DLD1 (cell line): ENCODE results near the gene AFAP1.

ENCODE experiments used
- in situ Hi-C: cut with HindIII; loops from 2 replicates; pipeline ENCODE4 v1.10.0; 2017; ENCODE audit warnings: low sequenced_read_pairs

AFAP1 gene

DNA sequence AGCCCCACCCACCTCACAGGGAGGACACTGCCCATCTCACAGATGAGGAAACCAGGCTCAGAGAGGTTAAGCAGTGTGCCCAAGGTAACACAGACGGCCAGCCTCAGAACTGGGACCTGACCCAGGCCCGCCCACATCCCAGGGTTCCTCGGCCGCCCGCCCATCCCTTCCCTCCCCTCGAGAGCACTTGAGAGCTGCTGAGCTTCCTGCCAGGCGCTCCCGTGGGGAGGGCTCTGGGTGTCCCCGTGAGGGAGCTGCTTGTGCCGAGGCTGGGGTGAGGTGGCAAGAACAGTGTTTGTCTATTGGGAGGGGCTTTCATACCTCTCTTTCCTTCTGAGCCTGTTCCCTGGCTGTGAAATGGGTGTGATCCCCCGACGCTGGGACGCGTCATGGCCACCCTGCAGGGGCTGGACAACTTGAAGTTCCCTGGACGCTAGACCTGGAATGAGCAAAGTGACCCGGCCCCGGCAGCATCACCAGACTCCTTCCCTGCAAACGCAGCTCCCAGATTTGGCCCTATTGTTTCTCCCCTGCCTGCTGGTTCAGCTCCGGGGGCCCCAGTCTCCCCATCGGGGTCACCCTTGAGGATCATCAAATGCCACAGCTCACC is 204.9 kb downstream of the AFAP1 start:
- in situ Hi-C loops, result no loop called here

DNA sequence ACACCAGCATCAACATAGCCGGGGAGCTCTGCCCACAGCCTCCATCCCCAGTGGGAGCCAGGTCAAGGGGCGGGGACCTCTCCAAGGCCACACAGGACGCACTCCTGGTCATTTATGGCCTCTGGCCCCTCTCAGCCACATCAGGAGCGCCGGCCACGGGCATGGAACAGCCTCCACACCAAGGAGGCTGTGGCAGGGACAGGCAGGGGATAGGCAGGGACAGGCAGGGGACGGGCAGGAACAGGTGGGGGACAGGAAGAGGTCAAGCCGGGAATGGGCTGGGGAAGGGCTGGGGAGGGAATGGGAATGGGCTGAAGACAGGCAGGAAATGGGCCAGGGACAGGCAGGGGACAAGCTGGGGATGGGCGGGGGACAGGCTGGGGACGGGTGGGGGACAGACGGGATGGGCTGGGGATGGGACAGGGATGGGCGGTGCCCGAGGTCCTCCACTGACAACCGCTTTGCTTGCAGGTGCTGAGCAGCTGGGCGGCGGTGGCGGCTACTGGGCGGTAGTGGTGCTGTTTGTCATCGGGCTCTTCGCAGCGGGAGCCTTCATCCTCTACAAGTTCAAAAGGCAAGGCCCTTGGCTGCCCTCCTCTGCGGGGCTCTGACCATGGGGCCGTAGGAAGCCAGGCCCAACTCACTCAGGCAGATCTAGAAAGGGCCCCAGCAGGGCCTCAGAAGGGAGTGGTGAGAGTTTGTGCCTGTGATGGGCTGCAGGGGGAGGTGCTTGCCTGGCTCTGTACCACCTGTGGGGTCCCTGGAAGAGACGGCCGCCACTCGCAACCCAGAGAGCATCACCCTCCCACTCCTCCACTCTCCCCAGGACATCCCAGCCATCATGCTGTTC is 205.6 kb downstream of the AFAP1 start:
- in situ Hi-C loops, result no loop called here

DNA sequence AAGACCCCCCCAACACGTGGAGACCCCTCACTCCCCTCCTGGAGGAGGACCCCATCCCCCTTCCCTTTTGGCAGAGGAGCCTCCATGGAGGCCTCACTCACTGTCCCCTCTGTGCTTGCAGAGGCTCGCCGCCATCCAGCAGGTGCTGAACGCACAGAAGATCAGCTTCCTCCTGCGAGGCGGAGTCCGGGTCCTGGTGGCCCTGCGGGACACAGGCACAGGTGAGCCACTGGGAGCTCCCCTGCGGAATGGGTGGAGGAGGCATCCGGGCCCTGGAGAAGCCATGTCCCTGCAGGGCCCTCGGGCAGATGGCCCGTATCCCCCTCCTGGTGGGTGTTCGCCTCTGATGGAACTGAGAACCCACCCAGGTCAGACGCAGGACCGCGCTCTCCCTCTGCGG is 206.5 kb downstream of the AFAP1 start:
- in situ Hi-C loops, result no loop called here

DNA sequence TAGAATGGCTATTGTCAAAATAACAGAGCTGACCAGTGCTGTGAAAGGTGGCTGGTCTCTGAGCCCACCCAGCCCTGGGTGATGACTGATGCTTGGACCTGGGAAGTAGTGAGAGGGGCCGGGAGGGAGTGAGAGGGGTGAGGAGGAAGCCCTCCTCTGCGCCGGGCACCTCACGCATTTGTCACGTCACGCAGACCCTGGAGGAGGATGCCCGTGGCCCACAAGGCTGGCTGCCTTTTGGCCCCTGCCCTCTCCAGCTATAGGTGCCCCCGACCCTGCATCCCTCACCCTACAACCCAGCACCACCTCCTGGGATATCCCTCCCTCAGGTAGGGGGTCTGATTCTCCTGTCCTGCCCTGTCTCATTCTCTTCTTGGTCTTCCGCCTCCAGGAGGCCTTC is 207.4 kb downstream of the AFAP1 start:
- in situ Hi-C loops, result no loop called here

DNA sequence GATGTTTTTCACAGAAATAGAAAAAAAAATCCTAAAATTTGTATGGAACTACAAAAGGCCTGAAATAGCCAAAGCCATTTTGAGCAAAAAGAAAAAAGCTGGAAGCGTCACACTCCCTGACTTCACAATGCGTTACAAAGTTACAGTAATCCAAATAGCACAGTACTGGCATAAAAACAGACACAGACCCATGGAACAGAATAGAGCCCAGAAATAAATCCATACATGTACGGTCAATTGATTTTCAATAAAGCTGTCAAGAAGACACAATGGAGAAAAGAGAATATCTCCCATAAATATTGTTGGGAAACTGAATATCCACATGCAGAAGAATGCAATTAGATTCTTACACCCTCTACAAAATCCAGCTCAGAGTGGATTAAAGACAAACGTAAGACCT is 208.2 kb downstream of the AFAP1 start:
- in situ Hi-C loops, result no loop called here

DNA sequence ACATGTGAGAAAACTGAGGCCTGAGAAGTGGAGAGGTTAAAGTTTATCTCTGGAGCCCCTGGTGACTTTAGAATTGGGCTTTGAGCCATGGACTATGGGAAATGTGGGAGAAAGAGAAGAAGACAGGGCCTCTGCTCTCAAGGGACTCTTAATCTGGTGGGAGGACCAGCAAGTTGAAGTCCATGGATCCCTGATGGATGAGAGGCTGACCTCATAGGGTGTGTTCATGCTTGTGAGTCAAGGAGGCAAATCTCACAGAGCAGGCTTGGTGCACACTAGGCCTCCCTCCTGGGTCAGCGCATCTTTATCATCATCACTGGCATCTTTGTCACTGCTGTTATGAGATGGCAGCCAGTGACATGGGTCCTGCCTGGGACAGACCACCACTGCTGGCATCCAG is 211.9 kb downstream of the AFAP1 start:
- in situ Hi-C loops, result no loop called here

DNA sequence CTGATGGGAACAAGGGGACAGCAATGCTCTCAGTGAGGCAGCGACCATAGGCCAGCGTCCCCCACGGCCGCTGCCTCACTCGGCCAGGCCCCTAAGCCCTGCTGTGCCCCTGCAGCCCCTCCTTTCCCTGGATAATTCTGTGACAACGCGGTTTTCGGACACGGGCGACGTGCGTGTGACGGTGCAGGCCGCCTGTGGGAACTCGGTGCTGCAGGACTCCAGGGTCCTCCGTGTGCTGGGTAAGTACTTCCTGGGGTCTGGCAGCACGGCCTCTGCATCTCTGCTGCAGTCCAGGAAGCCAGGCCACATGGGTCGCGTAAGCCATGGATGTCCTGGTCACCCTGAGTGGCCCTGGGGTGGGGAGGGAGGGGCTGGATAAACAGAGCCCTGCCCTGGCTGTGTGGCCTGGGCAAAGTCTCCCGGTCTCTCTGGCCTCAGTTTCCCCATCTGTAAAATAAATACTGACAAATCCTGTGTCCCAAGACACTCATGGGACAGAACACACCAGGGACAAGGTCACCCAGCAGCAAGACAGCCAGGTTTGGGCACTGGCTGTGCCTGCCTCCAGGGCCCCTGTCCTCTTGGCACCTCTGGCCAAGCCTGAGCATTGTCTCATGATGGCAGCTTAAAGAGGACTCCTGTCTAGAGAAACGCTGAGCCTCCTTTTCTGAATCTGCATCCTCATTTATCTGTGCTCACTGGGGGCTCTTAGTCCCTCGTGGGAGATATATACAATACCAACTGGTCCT is 212.8 kb downstream of the AFAP1 start:
- in situ Hi-C loops, result no loop called here

DNA sequence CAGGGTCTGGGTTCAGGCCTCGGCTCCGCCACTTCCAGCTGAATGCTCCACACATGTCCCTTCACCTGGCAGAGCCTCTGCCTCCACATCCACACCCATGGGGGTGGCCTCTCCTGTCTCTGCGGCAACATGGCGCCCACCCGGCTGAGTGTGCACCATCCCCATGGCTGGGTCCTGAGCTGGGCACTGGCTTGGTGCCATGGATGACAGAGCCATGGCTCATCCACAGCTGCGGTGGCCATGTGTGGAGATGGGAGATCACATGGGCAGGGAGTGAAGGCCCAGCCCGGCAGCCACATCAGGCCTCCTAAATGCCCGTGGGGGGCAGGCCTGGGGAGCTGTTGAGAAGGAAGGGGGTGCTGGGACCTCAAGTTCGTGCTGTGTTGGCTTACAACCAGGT is 213.7 kb downstream of the AFAP1 start:
- in situ Hi-C loops, result no loop called here

DNA sequence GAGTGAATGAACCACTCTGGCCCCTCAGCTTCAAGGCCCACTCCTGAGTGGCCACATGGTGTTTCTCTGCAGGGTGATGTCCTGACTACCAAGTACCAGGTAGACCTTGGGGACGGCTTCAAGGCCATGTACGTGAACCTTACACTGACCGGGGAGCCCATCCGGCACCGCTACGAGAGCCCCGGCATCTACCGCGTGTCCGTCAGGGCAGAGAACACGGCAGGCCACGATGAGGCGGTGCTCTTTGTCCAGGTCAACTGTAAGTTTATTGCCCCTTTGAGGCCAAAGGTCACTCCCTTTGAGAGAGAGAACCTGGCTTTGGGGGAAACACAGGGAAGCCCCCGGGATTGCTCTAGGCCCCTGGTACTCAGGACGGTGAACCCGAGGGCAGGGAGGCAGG is 216.0 kb downstream of the AFAP1 start:
- in situ Hi-C loops, result no loop called here

DNA sequence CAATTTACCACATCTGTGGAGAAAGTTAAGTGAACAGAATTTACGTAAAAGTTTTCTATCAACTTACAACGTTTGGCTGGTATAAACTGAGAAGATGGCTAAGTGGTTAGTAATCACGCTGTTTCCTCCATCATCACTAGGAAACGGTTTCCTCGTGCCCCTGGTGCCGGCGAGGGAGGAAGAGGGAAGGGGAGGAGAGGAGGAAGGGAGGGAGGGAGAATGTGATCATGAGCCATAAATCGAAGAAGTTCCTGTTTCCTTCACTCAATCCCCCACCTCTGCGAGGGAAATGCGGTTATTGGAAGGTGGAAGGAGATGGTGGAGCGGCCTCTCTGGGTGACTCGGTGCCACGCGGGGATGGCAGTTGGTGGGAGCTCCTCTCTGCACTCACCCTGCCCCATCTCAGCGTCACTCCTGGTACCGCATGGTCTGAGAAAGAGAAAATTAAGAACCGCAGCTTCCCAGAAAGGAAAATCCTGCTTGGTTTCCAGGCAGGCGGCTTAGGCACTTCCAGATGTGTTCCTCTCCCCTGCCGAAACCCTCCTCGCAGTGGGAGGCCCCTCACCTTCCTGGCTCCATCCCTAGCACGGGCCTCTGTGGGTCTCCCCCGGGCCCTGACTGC is 216.8 kb downstream of the AFAP1 start:
- in situ Hi-C loops, result no loop called here

DNA sequence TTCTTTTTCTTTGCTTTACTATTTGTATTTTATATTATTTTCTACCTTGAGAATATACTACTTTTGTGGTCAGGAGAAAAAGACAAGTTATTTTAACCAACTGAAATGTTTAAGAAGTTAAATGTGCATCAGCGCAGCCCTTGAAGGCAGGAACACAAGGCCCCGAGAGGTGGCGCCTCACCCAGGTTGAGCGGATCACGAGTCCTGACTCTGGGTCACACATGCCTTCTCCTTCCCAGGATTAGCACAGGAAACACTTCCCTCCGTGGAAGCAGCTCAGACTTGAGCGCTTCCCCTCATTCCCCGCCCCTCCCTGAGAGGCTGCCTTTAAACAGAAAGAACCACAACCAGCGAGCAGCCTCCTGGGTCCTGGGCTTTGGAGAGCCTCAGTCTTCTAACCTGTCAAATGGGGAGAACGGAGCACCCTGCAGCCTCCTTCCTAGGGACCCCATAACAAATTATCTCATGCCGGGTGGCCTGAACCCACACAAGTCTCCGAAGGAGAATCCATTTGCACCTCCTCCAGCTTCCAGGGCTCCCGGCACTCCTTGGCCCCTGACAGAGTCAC is 217.6 kb downstream of the AFAP1 start:
- in situ Hi-C loops, result no loop called here

DNA sequence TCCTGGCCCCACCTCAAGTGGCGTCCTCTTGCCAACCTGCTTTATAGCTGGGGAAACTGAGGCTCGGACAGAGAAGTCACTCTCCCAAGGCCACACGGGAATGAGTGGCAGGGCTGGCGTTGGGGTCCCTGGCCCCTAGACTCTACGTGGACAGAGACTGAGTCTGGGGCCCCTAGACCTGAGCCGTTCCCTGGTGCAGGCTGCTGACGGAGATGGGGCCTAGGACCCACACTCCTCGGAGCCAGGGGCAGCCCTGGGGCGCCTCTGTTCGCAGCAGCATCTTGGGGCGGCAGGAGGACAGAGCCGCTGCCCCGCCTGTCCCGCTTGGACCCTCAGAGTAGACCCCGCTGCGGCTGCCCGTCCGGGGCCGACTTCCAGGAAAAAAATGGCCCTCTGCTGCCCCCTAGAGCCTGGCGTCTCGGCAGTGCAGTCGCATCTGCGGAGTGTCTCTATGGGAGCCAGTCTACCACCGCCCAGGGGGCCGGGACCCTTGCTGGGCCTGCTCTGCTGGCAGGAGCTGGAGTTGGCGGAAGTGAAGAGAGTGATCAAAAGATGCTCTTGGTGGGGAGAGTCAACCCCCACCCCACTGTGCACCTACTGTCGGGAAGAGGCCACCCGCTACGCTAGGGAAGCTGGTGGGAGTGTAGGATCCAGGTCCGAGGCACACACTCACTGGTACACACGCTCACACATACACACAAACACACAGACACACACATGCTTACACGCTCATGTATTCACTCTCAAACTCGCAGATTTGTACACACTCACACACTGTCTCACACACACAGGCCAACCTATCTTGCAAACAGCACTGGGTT is 220.1 kb downstream of the AFAP1 start:
- in situ Hi-C loops, result no loop called here

DNA sequence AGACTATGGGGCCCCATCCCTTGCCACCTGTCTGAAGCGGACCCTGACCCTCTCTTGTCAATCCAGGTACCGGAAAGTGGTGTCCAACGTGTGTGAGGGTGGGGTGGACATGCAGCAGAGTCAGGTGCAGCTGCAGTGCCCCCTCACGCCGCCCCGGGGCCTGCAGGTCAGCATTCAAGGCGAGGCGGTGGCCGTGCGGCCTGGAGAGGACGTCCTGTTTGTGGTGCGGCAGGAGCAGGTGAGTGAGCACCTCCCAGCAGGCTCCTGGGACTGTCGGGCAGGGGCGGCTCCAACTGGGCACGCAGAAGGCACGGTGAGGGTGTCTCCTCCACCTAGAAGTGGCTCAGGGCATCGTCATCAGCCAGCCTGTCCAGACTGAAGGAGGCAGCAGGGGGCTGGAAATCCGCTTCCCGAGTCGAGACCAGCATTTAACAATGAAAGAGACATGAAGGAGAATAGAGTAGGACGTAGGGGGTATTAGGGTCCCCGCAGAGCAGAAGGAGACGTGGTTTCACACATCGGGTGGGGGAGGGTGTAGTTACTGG is 221.6 kb downstream of the AFAP1 start:
- in situ Hi-C loops, result no loop called here

DNA sequence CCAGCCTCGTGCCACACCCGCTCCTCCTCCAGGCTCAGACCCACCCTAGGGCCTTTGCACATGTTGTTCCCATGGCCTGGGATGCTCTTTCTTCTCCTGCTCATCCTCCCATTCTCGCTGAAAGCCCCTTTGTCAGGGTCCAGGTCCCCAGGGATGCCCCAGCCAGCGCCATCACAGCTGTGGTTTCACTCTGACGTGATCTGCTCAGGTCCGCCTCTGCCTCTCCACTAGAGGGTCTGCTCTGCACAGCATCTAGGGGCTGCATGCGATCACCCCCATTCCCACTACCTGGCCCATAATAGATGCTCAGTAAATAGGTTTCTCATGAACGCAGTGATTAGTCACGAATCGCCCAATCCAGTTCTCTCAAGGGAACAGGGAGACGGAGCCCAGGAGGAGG is 222.5 kb downstream of the AFAP1 start:
- in situ Hi-C loops, result no loop called here

DNA sequence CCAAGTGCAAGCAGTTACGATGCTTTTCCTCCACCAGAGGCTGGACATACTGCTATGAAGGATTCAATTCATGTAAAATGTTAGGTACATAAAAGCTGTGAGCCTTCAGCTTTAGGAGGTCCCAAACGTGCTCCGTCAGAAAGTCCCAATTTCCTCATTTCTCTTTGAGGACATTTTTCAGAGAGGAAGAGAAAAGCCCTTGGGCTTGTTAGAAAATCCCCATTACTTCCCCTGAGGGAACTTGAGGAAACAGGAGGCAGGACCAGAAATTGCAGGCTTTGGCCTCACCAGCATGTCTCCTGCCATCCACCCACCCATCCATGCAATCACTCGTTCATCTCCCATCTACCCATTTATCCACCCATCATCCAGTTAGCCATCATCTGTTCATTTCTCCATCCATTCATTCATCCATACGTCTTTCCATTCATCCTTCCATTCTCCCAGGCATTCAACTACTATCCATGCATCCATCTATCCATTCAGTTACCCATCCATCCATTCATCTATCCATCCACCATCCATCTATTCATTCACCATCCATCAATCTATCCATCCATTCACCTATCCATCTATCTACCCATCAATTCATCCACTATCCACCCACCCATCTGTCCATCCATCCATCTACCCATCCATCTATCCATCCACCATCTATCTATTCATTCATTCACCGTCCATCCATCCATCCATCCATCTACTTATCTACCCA is 223.5 kb downstream of the AFAP1 start:
- in situ Hi-C loops, result no loop called here

DNA sequence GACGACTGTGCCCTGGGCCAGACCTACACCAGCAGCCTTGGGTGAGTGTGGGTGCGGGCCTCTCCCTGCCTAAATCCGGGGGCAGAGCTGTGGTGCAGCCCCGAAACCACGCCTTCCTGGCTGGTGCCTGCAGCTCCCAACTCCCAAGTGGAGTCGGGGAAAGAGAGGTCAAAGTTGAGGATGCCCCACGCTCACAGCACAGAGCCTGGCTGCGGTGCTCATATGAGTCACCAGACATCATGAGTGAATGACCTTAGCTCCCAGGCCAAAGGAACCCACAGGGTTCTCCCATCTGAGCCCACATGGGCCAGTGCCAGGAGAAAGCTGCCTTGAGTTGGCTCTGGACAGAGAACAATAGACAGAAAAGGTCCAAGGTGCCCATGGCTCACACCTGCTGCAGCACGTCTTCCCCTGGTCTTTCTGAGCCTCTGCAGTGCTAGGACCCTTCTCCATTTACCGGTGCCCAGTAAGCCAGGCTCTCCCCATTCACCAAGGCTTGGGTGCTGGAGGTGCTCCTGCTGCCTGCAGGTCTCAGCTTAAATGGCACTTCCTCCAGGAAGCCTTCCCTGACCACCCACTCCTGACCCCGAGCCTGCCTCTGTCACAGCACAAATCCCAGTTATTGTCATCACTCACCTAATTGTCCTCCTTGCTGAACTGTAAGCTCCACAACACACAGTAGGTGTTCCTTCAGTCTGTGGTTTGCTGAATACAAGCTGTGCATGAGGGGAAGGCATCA is 224.2 kb downstream of the AFAP1 start:
- in situ Hi-C loops, result no loop called here

DNA sequence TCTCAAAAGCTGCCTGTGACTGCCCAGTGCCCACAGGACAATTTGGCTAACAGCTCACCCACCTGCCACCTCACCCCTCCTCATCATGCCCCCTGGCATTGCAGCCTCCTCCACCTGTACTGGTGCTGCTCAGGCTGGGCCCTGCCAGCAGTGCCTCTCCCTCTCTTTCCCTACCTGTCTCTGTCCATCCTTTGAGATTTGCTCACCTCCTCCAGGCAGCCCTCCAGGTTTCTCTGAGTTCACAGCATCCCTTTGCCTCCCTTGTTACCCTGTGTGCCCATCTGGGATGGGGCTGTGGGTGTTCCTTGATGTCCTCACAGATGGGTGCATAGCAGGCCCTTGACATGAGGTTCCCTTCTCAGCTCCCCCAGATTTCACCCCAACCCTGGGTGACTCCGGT is 224.9 kb downstream of the AFAP1 start:
- in situ Hi-C loops, result no loop called here

DNA sequence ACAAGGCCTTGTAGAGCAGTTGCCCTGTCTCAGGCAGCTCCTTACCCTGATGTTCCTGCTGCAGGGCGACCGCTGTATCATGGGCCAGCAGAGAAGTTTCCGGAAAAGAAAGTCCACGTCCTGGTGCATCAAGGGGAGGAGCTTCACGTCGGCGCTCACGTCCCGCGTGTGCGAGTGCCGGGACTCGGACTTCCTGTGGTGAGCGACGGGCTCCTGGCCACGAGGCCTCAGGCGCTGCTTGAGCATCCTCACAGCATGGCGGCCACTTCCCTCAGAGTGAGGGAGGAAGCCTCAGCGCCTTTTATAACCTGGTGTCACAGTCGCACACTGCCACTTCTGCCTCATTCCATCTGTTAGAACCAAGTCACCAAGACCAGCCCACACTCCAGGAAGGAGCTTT is 225.5 kb downstream of the AFAP1 start:
- in situ Hi-C loops, result no loop called here

DNA sequence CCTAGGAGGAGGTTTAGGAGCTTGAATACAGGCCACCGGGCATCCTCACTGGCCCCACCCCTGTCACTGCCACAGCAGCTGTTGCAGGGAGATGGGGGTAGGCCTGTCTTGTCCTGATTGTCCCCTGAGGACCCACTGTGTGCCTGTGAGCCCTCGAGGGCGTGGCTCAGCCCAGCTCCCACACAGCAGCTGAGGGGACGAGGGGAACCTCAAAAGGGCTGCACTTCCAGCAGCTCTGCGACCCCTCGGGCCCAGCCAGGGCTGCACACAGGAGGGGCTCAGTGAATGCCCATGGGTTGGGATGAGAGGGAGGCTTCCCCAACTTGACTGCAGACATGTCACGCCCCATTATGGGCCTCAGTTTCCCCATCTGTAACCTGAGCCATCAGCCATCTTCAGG is 225.9 kb downstream of the AFAP1 start:
- in situ Hi-C loops, result no loop called here
